KMS-11 (cell line): ENCODE data around the gene BRINP1.

Experiments used
- H2AFZ ChIP-seq: fragments of 200-600 bp; sonication (generic); 2 replicates; pipeline ENCODE4 v1.6.1; 2016; ENCODE audit warnings: antibody characterized with exemption, mixed run types, low read depth
- H3K27ac ChIP-seq: fragments of 200-600 bp; sonication (generic); 2 replicates; pipeline ENCODE4 v1.6.1; 2016; ENCODE audit warnings: mild to moderate bottlenecking, mixed run types
- H3K27me3 ChIP-seq: fragments of 200-600 bp; sonication (generic); 2 replicates; pipeline ENCODE4 v1.6.1; 2017; ENCODE audit warnings: mild to moderate bottlenecking, low read depth, mixed run types, moderate library complexity; ENCODE audit not compliant: insufficient read depth
- H3K36me3 ChIP-seq: fragments of 200-600 bp; sonication (generic); 2 replicates; pipeline ENCODE4 v1.6.1; 2017; ENCODE audit warnings: mild to moderate bottlenecking, mixed run types; ENCODE audit not compliant: insufficient read depth
- H3K4me1 ChIP-seq: fragments of 200-600 bp; sonication (generic); 2 replicates; pipeline ENCODE4 v1.6.1; 2016; ENCODE audit warnings: mild to moderate bottlenecking, low read depth, mixed run types; ENCODE audit not compliant: poor library complexity, severe bottlenecking
- H3K4me2 ChIP-seq: fragments of 200-600 bp; sonication (generic); 2 replicates; pipeline ENCODE4 v1.7.0; 2016; ENCODE audit warnings: mild to moderate bottlenecking, mixed run types
- H3K4me3 ChIP-seq: fragments of 200-600 bp; sonication (generic); IDR thresholded peaks from 2 replicates; pipeline ENCODE4 v1.6.1; 2017; ENCODE audit warnings: low read depth, low read length, mixed read lengths; ENCODE audit not compliant: insufficient read depth
- H3K79me2 ChIP-seq: fragments of 200-600 bp; sonication (generic); 2 replicates; pipeline ENCODE4 v1.6.1; 2016; ENCODE audit warnings: low read depth, mixed run types; ENCODE audit not compliant: insufficient read depth
- H3K9ac ChIP-seq: fragments of 200-600 bp; sonication (generic); 2 replicates; pipeline ENCODE4 v1.6.1; 2016; ENCODE audit warnings: mild to moderate bottlenecking, mixed run types
- H4K20me1 ChIP-seq: fragments of 200-600 bp; sonication (generic); 2 replicates; pipeline ENCODE4 v1.6.1; 2016; ENCODE audit warnings: mild to moderate bottlenecking, mixed run types; ENCODE audit not compliant: insufficient read depth
- CTCF ChIP-seq: fragments of 200-600 bp; sonication (generic); conservative IDR thresholded peaks from 2 replicates; pipeline ENCODE4 v1.6.1; 2017; ENCODE audit warnings: low read depth, mild to moderate bottlenecking, antibody characterized with exemption, low read length, moderate library complexity, mixed read lengths

The BRINP1 gene

GRCh38 chr9:119409552-119409951 is 40.3 kb upstream of the BRINP1 start:
- Histone ChIP-seq H3K27ac (no peak overlapping the region), H3K36me3 (no peaks in the 10 kb centered on the region), H4K20me1 (no peaks in the 10 kb centered on the region)

DNA sequence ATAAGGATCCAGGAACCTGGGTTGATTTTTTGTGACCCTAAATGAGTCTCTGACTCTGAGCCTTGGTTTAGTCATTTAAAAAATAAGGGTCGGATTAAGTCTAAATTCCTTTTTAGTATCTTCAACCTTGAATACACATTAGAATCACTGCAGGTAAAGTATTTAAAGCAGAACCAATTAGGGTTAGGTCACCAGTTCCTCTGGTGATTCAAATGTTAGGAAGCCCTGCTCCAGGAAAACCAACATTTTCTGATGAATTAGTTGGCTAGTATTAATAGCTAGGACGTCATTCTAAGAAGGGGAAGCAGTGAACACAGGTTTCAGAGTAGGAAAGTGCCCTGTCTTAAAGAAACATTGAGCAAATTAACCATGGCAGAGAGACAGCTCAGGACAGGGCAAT is 31.4 kb upstream of the BRINP1 start:
- Histone ChIP-seq H3K27me3 (no peaks in the 10 kb centered on the region), H3K79me2 (no peaks in the 10 kb centered on the region), H3K4me3 (no peak overlapping the region), H3K36me3 (no peaks in the 10 kb centered on the region), H3K9ac (no peak overlapping the region), H2AFZ (no peak overlapping the region), H4K20me1 (no peaks in the 10 kb centered on the region), H3K4me2 (no peak overlapping the region), H3K27ac (no peak overlapping the region), H3K4me1 (no peaks in the 10 kb centered on the region)
- TF ChIP-seq CTCF, result no peak

More at GRCh38 chr9:119409552-119409951, 40.3 kb upstream of the BRINP1 start:
- no peaks in the 10 kb centered on the region for H3K79me2 ChIP-seq
- H3K4me2 ChIP-seq, result no peak overlapping the region
- H2AFZ ChIP-seq, result no peak overlapping the region
- H3K4me3 ChIP-seq, result no peak overlapping the region
- H3K4me1 ChIP-seq, result no peaks in the 10 kb centered on the region
- no peak overlapping the region for H3K9ac ChIP-seq
- TF ChIP-seq CTCF, result no peak
- H3K27me3 ChIP-seq, result no peaks in the 10 kb centered on the region

DNA sequence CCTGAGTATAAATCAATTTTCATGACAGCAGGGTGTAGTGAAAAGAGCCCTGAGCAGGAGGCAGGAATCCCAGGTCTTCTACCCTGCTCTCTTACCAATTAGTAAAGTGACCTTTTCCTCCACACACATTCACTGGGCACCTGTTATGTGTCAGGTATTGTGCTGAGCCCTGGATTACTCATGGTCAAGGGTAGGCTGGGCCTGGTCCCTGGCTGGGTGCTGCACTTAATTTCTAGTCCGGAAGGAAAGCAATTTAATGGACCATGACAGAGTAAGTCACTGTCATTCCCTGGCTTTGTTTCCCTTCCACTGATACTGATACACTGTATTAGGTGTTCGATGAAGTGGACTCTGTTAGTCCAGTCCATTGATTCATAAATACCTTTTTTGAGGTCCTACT is 29.1 kb upstream of the BRINP1 start:
- Histone ChIP-seq H3K4me1 (no peaks in the 10 kb centered on the region), H3K27me3 (no peaks in the 10 kb centered on the region), H3K9ac (no peak overlapping the region), H4K20me1 (no peaks in the 10 kb centered on the region), H3K36me3 (no peaks in the 10 kb centered on the region), H3K4me2 (no peak overlapping the region), H3K27ac (no peak overlapping the region), H3K4me3 (no peak overlapping the region), H3K79me2 (no peaks in the 10 kb centered on the region), H2AFZ (no peak overlapping the region)
- TF ChIP-seq CTCF, result no peak

DNA sequence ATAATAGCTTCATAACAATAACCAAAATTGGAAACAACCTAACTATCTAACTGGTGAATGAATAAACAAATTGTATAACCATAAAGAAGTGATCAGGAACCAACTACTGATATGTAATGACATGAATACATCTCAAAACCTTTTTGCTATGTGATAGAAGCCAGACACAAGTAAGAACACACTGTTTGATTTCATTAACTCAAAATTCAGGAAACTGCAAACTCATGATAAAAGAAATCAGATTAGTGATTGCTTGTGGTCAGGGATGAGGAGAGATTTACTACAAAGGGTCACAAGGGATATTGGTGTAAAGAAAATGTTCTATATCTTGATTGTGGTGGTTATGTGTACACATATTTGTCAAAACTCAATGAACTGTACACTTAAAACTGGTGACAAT is 22.6 kb upstream of the BRINP1 start:
- Histone ChIP-seq H3K27ac (no peak overlapping the region), H4K20me1 (no peaks in the 10 kb centered on the region), H3K4me2 (no peak overlapping the region), H3K36me3 (no peaks in the 10 kb centered on the region), H2AFZ (no peak overlapping the region), H3K27me3 (no peaks in the 10 kb centered on the region), H3K4me1 (no peaks in the 10 kb centered on the region), H3K9ac (no peak overlapping the region), H3K79me2 (no peaks in the 10 kb centered on the region), H3K4me3 (no peak overlapping the region)
- TF ChIP-seq CTCF, result no peak
